ENCODE measurements around the gene ITPRID1. TPM values are rescaled to one million over a fixed set of nuclear protein-coding genes. Genes with fewer than 3 reads are reported as not detected.

The ITPRID1 gene
- total and polyA plus RNA-seq, 10 of the 15 experiments (the other 5 are each of a cell fraction or from before 2014, with no cell fraction given) = 0.06 TPM; not detected in 9

DNA sequence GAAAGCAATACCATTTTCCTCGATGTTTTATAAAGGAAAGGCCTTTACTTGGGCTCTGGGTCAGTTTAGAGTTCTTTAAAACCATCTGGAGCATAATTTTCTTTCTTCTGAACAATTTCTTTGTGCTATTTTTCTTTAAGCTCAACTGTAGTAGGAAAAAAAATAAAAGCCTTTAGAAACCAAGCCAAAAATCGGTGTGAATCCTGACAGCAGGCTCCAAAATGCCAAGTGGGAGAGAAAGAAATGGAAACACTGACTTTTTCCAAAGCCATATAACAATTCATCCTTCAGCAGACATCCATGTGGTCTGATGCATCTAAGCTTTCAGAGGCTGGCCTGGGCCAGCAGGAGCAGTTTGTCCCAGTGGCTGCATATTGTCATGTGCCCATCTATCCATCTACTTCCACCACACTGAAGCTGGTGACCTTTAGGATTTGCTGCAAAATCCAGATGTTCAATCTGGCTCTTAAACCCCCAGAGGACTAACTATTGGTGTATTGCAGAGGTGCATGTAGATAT, 23.0 kb upstream of the ITPRID1 start:
- Histone ChIP-seq H3K27me3 (replicated peaks in 1 of 2; ENCODE audit: control insufficient read depth in 2 of 2, insufficient read depth in 2 of 2, low read length in 1 of 2) (no peaks in the 10 kb centered on the region), H3K36me3 (ENCODE audit: control insufficient read depth in 2 of 2, insufficient read depth in 2 of 2, low read length in 1 of 2) (no peaks in the 10 kb centered on the region), H3K79me2 (ENCODE audit: control insufficient read depth, insufficient read depth, low read length) (no peaks in the 10 kb centered on the region), H3K27ac (ENCODE audit: control insufficient read depth, insufficient read depth) (no peak overlapping the region), H4K20me1 (ENCODE audit: control insufficient read depth, insufficient read depth) (no peaks in the 10 kb centered on the region), H3K4me2 (ENCODE audit: control insufficient read depth, insufficient read depth) (no peak overlapping the region), H3K4me3 (no peak overlapping the region), H3K9ac (ENCODE audit: control insufficient read depth, insufficient read depth, low read length) (no peak overlapping the region), H3K9me3 (replicated peaks; ENCODE audit: control insufficient read depth, insufficient read depth, low read length) (no peaks in the 10 kb centered on the region), H2AFZ (ENCODE audit: control insufficient read depth, low read depth, low read length) (no peak overlapping the region), H3K4me1 (ENCODE audit: control insufficient read depth, insufficient read depth, low read length) (0 out of 2 replicates have a peak, but pooled peaks cover 3% of the 10 kb centered on the region)
- DNase-seq (ENCODE audit: low read depth, low spot score) = no peak
- 8% methylated on average over 2 of the region's 2 CpGs for WGBS (ENCODE audit: insufficient coverage, insufficient replicate concordance, low lambda C conversion rate, missing lambda C conversion rate)
- intact Hi-C loops (cut with micrococcal nuclease; ENCODE audit: unreplicated experiment) (no loop called here), in situ Hi-C loops (cut with MboI) (no loop called here)
- no peak for FAIRE-seq
- no peak for ATAC-seq
- TF ChIP-seq RUNX3 (IDR thresholded peaks at IDR 0.05; ENCODE audit: low read length) (no peak), KAT2A (conservative IDR thresholded peaks at IDR 0.05; ENCODE audit: control insufficient read depth, low read depth, low read length) (no peak), TAF1 (IDR thresholded peaks at IDR 0.05; ENCODE audit: borderline replicate concordance, low read depth, low read length) (no peak)
- ChIA-PET RAD21 (ENCODE audit: unreplicated experiment) (interaction anchor here (3.8 kb wide), 1 partner anchor 48 kb away, joined by 17 read pairs; no protein-coding TSS in a partner anchor), SMC1A (ENCODE audit: uncharacterized antibody, unreplicated experiment) (interaction anchor here (2.2 kb wide), 1 partner anchor 48 kb away, joined by 8 read pairs; no protein-coding TSS in a partner anchor), CTCF (interaction anchor here (1.1 to 4.6 kb wide), 2 partner anchors 42 to 47 kb away, joined by 3 to 61 read pairs; no protein-coding TSS in a partner anchor), POLR2A (no interaction called here)
- no TSS peak for BruUV-seq (replicated peaks)

DNA sequence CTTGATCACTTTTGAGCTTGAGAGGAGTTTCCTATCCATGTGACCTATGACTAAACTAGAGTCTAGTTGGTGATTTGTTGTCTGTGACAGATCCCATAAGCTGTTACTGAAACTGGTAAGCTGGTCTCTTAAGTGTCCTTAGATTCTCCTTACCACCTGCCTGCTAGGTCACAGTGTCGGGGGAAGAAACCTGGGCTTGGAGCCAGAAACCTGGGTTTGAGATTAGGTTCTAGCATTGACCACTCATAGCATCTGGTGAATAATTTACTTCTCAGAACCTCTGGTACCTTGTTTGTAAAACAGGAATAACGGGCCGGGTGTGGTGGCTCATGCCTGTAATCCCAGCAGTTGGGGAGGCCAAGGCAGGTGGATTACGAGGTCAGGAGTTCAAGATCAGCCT, 21.8 kb upstream of the ITPRID1 start:
- Histone ChIP-seq H2AFZ (ENCODE audit: control insufficient read depth, low read depth, low read length) (no peak overlapping the region), H3K4me1 (ENCODE audit: control insufficient read depth, insufficient read depth, low read length) (0 out of 2 replicates have a peak, but pooled peaks cover 3% of the 10 kb centered on the region), H3K36me3 (ENCODE audit: control insufficient read depth in 2 of 2, insufficient read depth in 2 of 2, low read length in 1 of 2) (no peaks in the 10 kb centered on the region), H3K4me3 (no peak overlapping the region), H3K9ac (ENCODE audit: control insufficient read depth, insufficient read depth, low read length) (no peak overlapping the region), H3K79me2 (ENCODE audit: control insufficient read depth, insufficient read depth, low read length) (no peaks in the 10 kb centered on the region), H3K9me3 (replicated peaks; ENCODE audit: control insufficient read depth, insufficient read depth, low read length) (no peaks in the 10 kb centered on the region), H4K20me1 (ENCODE audit: control insufficient read depth, insufficient read depth) (no peaks in the 10 kb centered on the region), H3K27me3 (replicated peaks in 1 of 2; ENCODE audit: control insufficient read depth in 2 of 2, insufficient read depth in 2 of 2, low read length in 1 of 2) (no peaks in the 10 kb centered on the region), H3K4me2 (ENCODE audit: control insufficient read depth, insufficient read depth) (no peak overlapping the region), H3K27ac (ENCODE audit: control insufficient read depth, insufficient read depth) (no peak overlapping the region)
- 87% methylated on average over 3 of the region's 4 CpGs for WGBS (ENCODE audit: insufficient coverage, insufficient replicate concordance, low lambda C conversion rate, missing lambda C conversion rate)
- intact Hi-C loops (cut with micrococcal nuclease; ENCODE audit: unreplicated experiment) = no loop called here
- BruUV-seq (replicated peaks) = no TSS peak
- RAD21 ChIA-PET (ENCODE audit: unreplicated experiment) = interaction anchor here (0.9 kb wide), 1 partner anchor 49 kb away, joined by 7 read pairs; no protein-coding TSS in a partner anchor
- CTCF ChIA-PET = interaction anchor here (0.6 to 2.9 kb wide), 4 partner anchors 43 to 1014 kb away, joined by 3 to 8 read pairs (median 4); no protein-coding TSS in a partner anchor
- SMC1A ChIA-PET (ENCODE audit: uncharacterized antibody, unreplicated experiment) = interaction anchor here (2.2 kb wide), 1 partner anchor 49 kb away, joined by 8 read pairs; no protein-coding TSS in a partner anchor
- ATAC-seq (no peak), FAIRE-seq (no peak), DNase-seq (ENCODE audit: low read depth, low spot score) (no peak)
- POLR2A ChIA-PET = no interaction called here
- no peak for TF ChIP-seq TBL1XR1 (IDR thresholded peaks at IDR 0.05; ENCODE audit: low read depth, low read length)
- TF ChIP-seq NRF1 (conservative IDR thresholded peaks at IDR 0.05; ENCODE audit: low read depth, low read length) = no peak
- TF ChIP-seq STAT3 (IDR thresholded peaks at IDR 0.05; ENCODE audit: low read depth, low read length) = no peak
- TF ChIP-seq, protein P1, sequence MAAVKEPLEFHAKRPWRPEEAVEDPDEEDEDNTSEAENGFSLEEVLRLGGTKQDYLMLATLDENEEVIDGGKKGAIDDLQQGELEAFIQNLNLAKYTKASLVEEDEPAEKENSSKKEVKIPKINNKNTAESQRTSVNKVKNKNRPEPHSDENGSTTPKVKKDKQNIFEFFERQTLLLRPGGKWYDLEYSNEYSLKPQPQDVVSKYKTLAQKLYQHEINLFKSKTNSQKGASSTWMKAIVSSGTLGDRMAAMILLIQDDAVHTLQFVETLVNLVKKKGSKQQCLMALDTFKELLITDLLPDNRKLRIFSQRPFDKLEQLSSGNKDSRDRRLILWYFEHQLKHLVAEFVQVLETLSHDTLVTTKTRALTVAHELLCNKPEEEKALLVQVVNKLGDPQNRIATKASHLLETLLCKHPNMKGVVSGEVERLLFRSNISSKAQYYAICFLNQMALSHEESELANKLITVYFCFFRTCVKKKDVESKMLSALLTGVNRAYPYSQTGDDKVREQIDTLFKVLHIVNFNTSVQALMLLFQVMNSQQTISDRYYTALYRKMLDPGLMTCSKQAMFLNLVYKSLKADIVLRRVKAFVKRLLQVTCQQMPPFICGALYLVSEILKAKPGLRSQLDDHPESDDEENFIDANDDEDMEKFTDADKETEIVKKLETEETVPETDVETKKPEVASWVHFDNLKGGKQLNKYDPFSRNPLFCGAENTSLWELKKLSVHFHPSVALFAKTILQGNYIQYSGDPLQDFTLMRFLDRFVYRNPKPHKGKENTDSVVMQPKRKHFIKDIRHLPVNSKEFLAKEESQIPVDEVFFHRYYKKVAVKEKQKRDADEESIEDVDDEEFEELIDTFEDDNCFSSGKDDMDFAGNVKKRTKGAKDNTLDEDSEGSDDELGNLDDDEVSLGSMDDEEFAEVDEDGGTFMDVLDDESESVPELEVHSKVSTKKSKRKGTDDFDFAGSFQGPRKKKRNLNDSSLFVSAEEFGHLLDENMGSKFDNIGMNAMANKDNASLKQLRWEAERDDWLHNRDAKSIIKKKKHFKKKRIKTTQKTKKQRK (IDR thresholded peaks at IDR 0.05; ENCODE audit: low read depth, low read length) = no peak
- no peak for TF ChIP-seq ESRRA (IDR thresholded peaks at IDR 0.05; ENCODE audit: low read length)
- TF ChIP-seq POLR2AphosphoS2 (IDR thresholded peaks at IDR 0.05; ENCODE audit: low read depth, low read length) = no peak
- no peak for TF ChIP-seq CBX3 (IDR thresholded peaks at IDR 0.05; ENCODE audit: borderline replicate concordance, low read depth)
- in situ Hi-C loops (cut with MboI) = no loop called here
